SIG-M5 treated with dmso at 0.1 percent for 504 hours (cell line): ENCODE measurements around the gene MAT1A.
"Not testable (repeated sequence)": the region's sequence is repeated elsewhere in the genome, so short reads cannot be mapped to it uniquely, and the experiment has no call there.

Experiments used
- DNase-seq: peaks from one replicate; lab custom pipeline; 2025; ENCODE audit not compliant: unreplicated experiment; lab: John Stamatoyannopoulos, UW

Gene MAT1A

GRCh38 chr10:80265740-80266512 lies 23.5 kb downstream of the MAT1A start:
- no peak for DNase-seq

- DNase-seq, result no peak
These were observed 25.1 kb downstream of the MAT1A start for GRCh38 chr10:80264081-80265056.

DNA sequence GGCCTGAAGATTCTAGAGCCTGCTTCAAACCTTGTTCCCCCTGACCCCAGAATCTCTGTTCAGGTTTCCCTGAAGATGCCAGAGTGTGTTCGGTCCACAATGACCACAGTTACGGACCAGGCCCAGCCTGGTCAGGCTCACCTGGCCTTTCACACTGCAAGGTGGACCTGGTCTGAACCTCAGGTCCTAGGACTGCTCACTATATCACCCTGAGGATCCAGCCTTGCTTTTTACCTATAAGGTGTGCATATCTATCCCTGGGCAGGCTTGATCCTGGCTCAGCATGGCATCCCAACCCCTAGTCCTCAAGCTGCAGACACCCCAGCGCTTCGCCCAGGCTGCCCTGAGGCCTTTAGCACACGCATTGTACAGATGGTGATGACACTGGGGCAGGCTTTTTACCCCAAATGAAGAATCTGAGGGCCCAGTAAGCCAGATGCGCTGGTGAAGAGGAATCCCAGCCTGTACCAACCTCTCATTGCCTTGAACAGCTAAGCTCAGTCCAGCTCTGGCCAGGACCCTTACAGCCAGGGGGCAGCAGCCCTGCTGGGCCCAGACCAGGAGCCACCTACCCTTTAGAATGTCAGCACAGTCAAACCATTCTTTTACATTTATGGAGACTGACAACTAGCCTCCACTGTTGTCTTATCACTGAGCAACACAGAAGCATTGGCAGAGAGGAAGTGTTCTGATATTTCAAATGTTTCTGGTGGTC lies 28.0 kb downstream of the MAT1A start:
- DNase-seq, result no peak

- DNase-seq, result no peak
These were observed 28.9 kb downstream of the MAT1A start for GRCh38 chr10:80260295-80261243.

GRCh38 chr10:80259405-80259871 lies 30.0 kb downstream of the MAT1A start:
- DNase-seq, result no peak

GRCh38 chr10:80256798-80257197 lies 32.7 kb downstream of the MAT1A start:
- DNase-seq, result not testable (repeated sequence)

DNA sequence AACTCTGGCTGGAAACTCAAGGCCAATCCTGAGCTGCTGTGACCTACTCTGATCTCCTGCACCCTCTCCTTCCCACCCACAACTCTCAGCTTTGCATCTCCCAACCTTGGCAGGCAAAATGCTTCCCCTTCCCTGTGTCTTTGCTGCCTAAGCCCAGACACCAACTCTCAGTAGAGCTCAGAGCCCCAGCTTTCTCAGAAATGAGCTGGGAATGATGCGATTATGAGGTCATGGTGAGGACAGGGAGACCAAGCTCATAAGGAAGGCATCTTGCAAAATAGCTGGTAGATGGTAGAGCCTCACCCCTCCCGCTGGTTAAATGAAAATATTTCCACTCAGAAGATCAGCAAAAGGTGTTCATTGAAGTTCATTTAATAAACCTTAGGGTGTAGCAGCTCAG lies 34.7 kb downstream of the MAT1A start:
- DNase-seq, result not testable (repeated sequence)

- DNase-seq, result not testable (repeated sequence)
These were observed 35.5 kb downstream of the MAT1A start for GRCh38 chr10:80253963-80254271.

DNA sequence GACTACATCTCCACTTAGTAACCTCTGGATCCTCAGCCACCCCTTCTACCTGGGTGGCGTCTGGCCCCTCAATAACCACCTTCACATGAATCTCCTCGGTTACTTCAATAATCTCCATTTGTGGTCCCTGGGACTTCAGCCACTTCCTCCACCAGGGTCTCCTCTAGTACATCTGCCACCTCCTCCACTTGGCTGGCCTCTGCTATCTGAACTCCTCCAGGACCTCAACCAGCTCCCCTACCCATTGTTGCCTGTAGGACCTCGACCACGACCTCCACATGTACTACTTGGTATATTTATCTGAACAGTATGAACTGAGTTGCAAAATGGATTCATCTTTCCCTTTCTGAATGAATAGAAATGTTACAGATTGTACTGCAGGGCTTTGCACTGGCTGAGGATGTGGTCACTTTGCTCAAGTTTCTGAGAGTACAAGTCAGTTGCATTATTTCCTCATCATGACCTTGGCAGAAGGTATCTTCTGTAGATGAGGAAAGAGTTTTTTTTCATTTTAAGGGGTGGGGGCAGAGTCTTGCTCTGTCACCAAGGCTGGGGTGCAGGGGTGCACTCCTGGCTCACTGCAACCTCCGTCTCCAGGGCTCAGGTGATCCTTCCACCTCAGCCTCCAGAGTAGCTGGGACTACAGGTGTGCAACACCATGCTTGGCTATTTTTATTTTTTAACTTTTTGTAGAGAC lies 36.0 kb downstream of the MAT1A start:
- DNase-seq, result peak; percentile 65

DNA sequence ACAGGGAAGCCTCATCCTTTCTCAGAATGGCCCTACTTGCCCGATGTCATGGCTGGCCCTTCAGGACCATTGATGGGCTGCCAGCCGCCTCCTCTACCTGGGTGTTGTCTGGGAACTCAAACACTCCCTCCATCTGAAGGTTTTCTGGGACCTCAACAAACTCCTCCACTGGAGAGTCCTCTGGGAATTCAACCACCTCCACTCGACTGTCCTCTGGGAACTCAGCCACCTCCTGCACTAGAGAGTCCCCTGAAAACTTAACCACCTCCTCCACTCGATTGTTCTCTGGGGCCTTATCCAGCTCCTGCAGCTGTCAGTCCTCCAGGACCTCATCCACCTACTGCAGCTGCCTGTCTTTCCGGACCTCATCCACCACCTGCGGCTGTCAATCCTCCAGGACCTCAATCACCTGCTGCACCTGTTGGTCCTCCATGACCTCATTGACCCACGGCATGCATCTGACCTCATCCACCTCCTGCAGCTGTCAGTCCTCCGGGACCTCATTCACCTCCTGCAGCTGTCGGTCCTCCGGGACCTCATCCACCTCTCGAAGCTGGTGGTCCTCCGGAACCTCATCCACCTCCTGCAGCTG lies 37.1 kb downstream of the MAT1A start:
- DNase-seq, result no peak

GRCh38 chr10:80251703-80252280 lies 37.7 kb downstream of the MAT1A start:
- DNase-seq, result not testable (repeated sequence)

DNA sequence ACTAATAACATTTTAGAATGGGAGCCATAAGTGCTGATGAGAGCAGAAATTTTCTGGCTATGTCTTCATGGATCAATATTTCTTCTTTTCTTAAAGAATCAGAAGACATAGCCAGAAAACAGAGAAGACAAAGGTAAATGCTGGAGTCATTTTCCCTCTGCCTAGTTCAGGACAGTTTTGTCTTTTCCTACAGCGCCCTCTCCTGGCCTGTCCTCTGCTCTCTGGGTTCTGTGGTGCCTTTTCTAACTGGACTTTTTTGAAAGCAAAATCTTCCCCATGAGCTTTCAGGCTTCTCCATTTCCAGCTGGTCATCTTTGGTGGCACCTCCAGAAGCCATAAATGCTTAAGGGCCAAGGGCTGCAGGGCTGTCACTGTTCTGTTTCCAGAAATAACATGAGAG lies 39.1 kb downstream of the MAT1A start:
- not testable (repeated sequence) for DNase-seq

- not testable (repeated sequence) for DNase-seq
These were observed 39.6 kb downstream of the MAT1A start for GRCh38 chr10:80249906-80250305.

DNA sequence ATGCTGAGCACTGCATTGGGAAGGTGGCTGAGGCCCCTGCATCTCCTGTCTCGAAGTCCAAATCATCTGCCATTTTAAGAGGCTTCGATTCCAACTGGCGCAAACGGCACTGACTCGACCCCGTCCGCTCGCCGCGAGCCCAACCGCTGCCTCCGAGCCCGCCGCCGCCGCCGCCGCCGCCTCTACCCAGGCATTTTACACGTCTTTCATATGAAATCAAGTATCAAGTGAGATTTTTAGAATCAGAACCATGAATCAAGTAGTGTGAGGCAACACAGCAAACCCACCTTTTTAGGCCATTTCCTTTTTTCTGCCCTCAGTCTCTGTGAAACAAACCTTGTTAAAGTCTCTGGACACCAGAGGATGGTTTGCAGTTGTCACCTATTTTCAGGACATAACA lies 41.8 kb downstream of the MAT1A start:
- not testable (repeated sequence) for DNase-seq

- not testable (repeated sequence) for DNase-seq
These were observed 45.1 kb downstream of the MAT1A start for GRCh38 chr10:80244371-80244770.

DNA sequence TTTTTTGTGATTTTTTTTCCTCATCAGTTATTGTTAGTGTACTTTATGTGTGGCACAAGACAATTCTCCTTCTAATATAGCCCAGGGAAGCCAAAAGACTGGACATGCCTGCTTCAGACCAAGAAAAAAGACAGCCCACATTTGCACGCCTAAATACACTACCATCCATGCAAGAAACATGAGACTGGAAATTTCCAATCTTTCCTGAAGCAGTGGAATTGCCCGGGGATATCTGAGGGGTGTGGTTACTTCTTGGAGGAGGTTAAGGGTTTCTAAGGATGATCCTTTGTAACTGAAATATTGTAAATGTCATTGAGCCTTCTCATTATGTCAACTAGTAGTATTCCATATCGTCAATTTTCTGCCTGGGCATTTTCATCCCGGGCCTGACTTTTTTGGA lies 47.1 kb downstream of the MAT1A start:
- DNase-seq, result not testable (repeated sequence)

- not testable (repeated sequence) for DNase-seq
These were observed 53.0 kb downstream of the MAT1A start for GRCh38 chr10:80236457-80236856.

- DNase-seq, result not testable (repeated sequence)
These were observed 54.9 kb downstream of the MAT1A start for GRCh38 chr10:80234331-80235235.
